B cell (primary cell): ENCODE measurements around the gene ELMO3. TPM values are rescaled to one million over a fixed set of nuclear protein-coding genes. Genes with fewer than 3 reads are reported as not detected.

ENCODE experiments used
- ATAC-seq: fragments of 200-7000 bp; cut with Tn5 transposase; one replicate; pipeline ENCODE4 v1.10.0; 2021; ENCODE audit warnings: low read depth, mild to moderate bottlenecking, moderate number of reproducible peaks, moderate library complexity
- CTCF ChIA-PET: fragments of 350-600 bp; sonication (Branson Sonifier 250); formaldehyde crosslinking; loops from one replicate; lab custom pipeline; 2021; ENCODE audit warnings: antibody characterized with exemption, inconsistent platforms; lab: Charles Lee
- POLR2A ChIA-PET: fragments of 350-600 bp; sonication (Branson Sonifier 250); formaldehyde crosslinking; loops from one replicate; lab custom pipeline; 2021; ENCODE audit warnings: antibody characterized with exemption; lab: Charles Lee
- DNase-seq: peaks from one replicate; pipeline ENCODE4 v3.0.0; 2013
- H2AFZ ChIP-seq: 2 replicates; pipeline ENCODE4 v1.6.1; 2012; ENCODE audit warnings: mild to moderate bottlenecking, low read depth, low read length; ENCODE audit not compliant: insufficient read depth, poor library complexity, severe bottlenecking
- H3K27ac ChIP-seq, 2 donors: 1 replicate in 1 of 2; 2 replicates in 1 of 2; pipeline ENCODE4 v1.5.1; 2012 to 2013; ENCODE audit warnings: low read length in 2 of 2, mild to moderate bottlenecking in 2 of 2, moderate library complexity in 1 of 2
- H3K27me3 ChIP-seq, 4 experiments: fragments of 200-600 bp in 1 of 4; sonication (generic) in 1 of 4; replicated peaks in 1 of 4; 1 replicate in 2 of 4; 2 replicates in 2 of 4; pipeline versions ENCODE4 v1.6.1 to v1.7.0; 2013 to 2016; ENCODE audit warnings: low read length in 3 of 4, mild to moderate bottlenecking in 2 of 4, mixed read lengths in 1 of 4, moderate library complexity in 1 of 4; ENCODE audit not compliant: insufficient read depth in 4 of 4, control insufficient read depth in 3 of 4; ENCODE audit errors: control extremely low read depth in 1 of 4
- H3K36me3 ChIP-seq, 2 experiments: replicated peaks in 1 of 2; 1 replicate in 1 of 2; 2 replicates in 1 of 2; pipeline versions ENCODE4 v1.6.1 to v1.7.1; 2013; ENCODE audit warnings: low read length in 1 of 2; ENCODE audit not compliant: insufficient read depth in 2 of 2, control insufficient read depth in 1 of 2; ENCODE audit errors: control extremely low read depth in 1 of 2, extremely low read depth in 1 of 2
- H3K4me1 ChIP-seq, 2 donors: fragments of 200-600 bp in 1 of 2; sonication (generic) in 1 of 2; 1 replicate in 1 of 2; 2 replicates in 1 of 2; pipeline versions ENCODE4 v1.5.1 to v1.6.1; 2013 to 2017; ENCODE audit warnings: low read length in 2 of 2; ENCODE audit not compliant: control insufficient read depth in 2 of 2, insufficient read depth in 2 of 2
- H3K4me2 ChIP-seq: replicated peaks from 2 replicates; pipeline ENCODE3; 2012; ENCODE audit warnings: mild to moderate bottlenecking, low read depth, low read length; ENCODE audit not compliant: poor library complexity, severe bottlenecking
- H3K4me3 ChIP-seq, 5 experiments: fragments of 200-600 bp in 1 of 5; sonication (generic) in 1 of 5; 1 replicate in 3 of 5; 2 replicates in 2 of 5; pipeline versions ENCODE4 v1.5.1 to v1.7.0; 2011 to 2016; ENCODE audit warnings: low read length in 4 of 5, mild to moderate bottlenecking in 4 of 5, low read depth in 2 of 5, control low read depth in 1 of 5, moderate library complexity in 1 of 5; ENCODE audit not compliant: insufficient read depth in 1 of 5; ENCODE audit errors: control extremely low read depth in 1 of 5, extremely low read depth in 1 of 5
- H3K79me2 ChIP-seq: fragments of 200-600 bp; sonication (generic); one replicate; pipeline ENCODE4 v1.6.0; 2016; ENCODE audit warnings: low read length; ENCODE audit not compliant: control insufficient read depth, insufficient read depth
- H3K9ac ChIP-seq: fragments of 200-600 bp; sonication (generic); 2 replicates; pipeline ENCODE4 v1.6.1; 2017; ENCODE audit warnings: mild to moderate bottlenecking, low read length, moderate library complexity
- H3K9me3 ChIP-seq, 3 donors: one replicate each; pipeline versions ENCODE4 v1.6.1 to v1.7.1; 2013; ENCODE audit warnings: low read length in 2 of 3; ENCODE audit not compliant: control insufficient read depth in 2 of 3, insufficient read depth in 1 of 3; ENCODE audit errors: control extremely low read depth in 1 of 3
- H4K20me1 ChIP-seq: 2 replicates; pipeline ENCODE4 v1.6.0; 2012; ENCODE audit warnings: mild to moderate bottlenecking, low read length; ENCODE audit not compliant: insufficient read depth, control insufficient read depth, poor library complexity, severe bottlenecking
- H3K27ac Mint-ChIP-seq: one replicate; pipeline ENCODE4 v1.8.0; 2021; ENCODE audit warnings: mixed read lengths
- H3K27me3 Mint-ChIP-seq: one replicate; pipeline ENCODE4 v1.8.0; 2021; ENCODE audit warnings: mixed read lengths
- H3K4me1 Mint-ChIP-seq: one replicate; pipeline ENCODE4 v1.8.0; 2021; ENCODE audit warnings: mixed read lengths
- H3K4me3 Mint-ChIP-seq: one replicate; pipeline ENCODE4 v1.8.0; 2021; ENCODE audit warnings: mixed read lengths
- H3K9me3 Mint-ChIP-seq: one replicate; pipeline ENCODE4 v1.8.0; 2022; ENCODE audit warnings: mixed read lengths; ENCODE audit not compliant: insufficient read depth
- CTCF ChIP-seq: fragments of 200-600 bp; IDR thresholded peaks from one replicate; pipeline ENCODE4 v1.8.0; 2022; ENCODE audit warnings: antibody characterized with exemption, mild to moderate bottlenecking
- EZH2 ChIP-seq: IDR thresholded peaks from 2 replicates; pipeline ENCODE4 v1.6.1; 2012; ENCODE audit warnings: borderline replicate concordance, low read depth, mild to moderate bottlenecking, moderate library complexity, low read length; ENCODE audit not compliant: insufficient read depth, poor library complexity, severe bottlenecking
- WGBS: methylation state at CpG from one replicate; pipeline ENCODE4 v1.1.5; 2013; ENCODE audit warnings: missing lambda C conversion rate; ENCODE audit not compliant: insufficient coverage; 5-methylcytosine and 5-hydroxymethylcytosine counted together
- intact Hi-C: fragments of 100-400 bp; cut with micrococcal nuclease; formaldehyde crosslinking; loops from one replicate; pipeline ENCODE4 v1.10.0; 2022
- polyA plus RNA-seq: library from polyadenylated mRNA; depleted of rRNA; stranded (reverse); fragments of >200 nt; gene quantifications from 2 replicates; pipeline ENCODE4 v1.2.3, GENCODE V29; 2012
- total RNA-seq, 2 donors: library from RNA; stranded (reverse); fragments of 120-200 nt in 1 of 2; gene quantifications; 1 replicate in 1 of 2; 2 replicates in 1 of 2; pipeline versions ENCODE4 v1.2.3 to v1.2.4, GENCODE V29; 2013 to 2022

The ELMO3 gene
- total and polyA plus RNA-seq, 2 donors (not counting 1 experiment from before 2014, with no cell fraction given) = 9.1 to 9.6 TPM

- Histone ChIP-seq H3K4me2 (no peak overlapping the region), H3K27ac (no peak overlapping the region), H3K79me2 (no peaks in the 10 kb centered on the region), H3K4me3 (no peak overlapping the region), H4K20me1 (peaks cover 11% of the 10 kb centered on the region), H3K4me1 (no peaks in the 10 kb centered on the region), H3K9ac (no peak overlapping the region), H3K9me3 (no peaks in the 10 kb centered on the region), H2AFZ (no peak overlapping the region), H3K36me3 (peaks cover 0 to 37% of the 10 kb centered on the region in 2 experiments), H3K27me3 (no peaks in the 10 kb centered on the region)
- ATAC-seq (no peak), DNase-seq (no peak)
- Mint-ChIP-seq H3K27ac (no peak overlapping the region), H3K4me1 (peaks cover 5% of the 10 kb centered on the region), H3K4me3 (no peak overlapping the region), H3K9me3 (no peaks in the 10 kb centered on the region), H3K27me3 (no peaks in the 10 kb centered on the region)
- WGBS = 98% methylated on average over 12 of the region's 12 CpGs
- TF ChIP-seq CTCF = no peak
- TF ChIP-seq EZH2 = no peak
- ChIA-PET CTCF (no interaction called here), POLR2A (interaction anchor here (0.7 kb wide), 1 partner anchor 204 kb away, joined by 7 read pairs; no protein-coding TSS in a partner anchor)
- intact Hi-C loops = no loop called here
These were observed 3.5 kb downstream of the ELMO3 start for GRCh38 chr16:67202426-67202825.

GRCh38 chr16:67202956-67203493, 4.1 kb downstream of the ELMO3 start:
- H3K79me2 ChIP-seq = no peaks in the 10 kb centered on the region
- Mint-ChIP-seq H3K27ac (no peak overlapping the region), H3K4me3 (no peak overlapping the region), H3K4me1 (peaks cover 5% of the 10 kb centered on the region), H3K9me3 (no peaks in the 10 kb centered on the region), H3K27me3 (no peaks in the 10 kb centered on the region)
- H2AFZ ChIP-seq = no peak overlapping the region
- POLR2A ChIA-PET = no interaction called here
- peaks cover 5% of the 10 kb centered on the region for H4K20me1 ChIP-seq
- H3K27me3 ChIP-seq = no peaks in the 10 kb centered on the region
- TF ChIP-seq EZH2 (no peak), CTCF (no peak)
- no peak for ATAC-seq
- H3K27ac ChIP-seq = no peak overlapping the region
- H3K36me3 ChIP-seq = peaks cover 0 to 31% of the 10 kb centered on the region in 2 experiments
- WGBS = 95% methylated on average over 23 of the region's 23 CpGs
- no peak for DNase-seq
- H3K4me1 ChIP-seq = no peaks in the 10 kb centered on the region
- H3K4me2 ChIP-seq = no peak overlapping the region
- no peak overlapping the region for H3K4me3 ChIP-seq
- H3K9ac ChIP-seq = no peak overlapping the region
- H3K9me3 ChIP-seq = no peaks in the 10 kb centered on the region
- CTCF ChIA-PET = no interaction called here
- intact Hi-C loops = no loop called here
